HPDE6-E6E7 (cell line): ENCODE results near the gene C11orf54.
A peak's percentile ranks its signal among the peaks of the same experiment; 100 is the strongest.
"Not testable (repeated sequence)": the region's sequence is repeated elsewhere in the genome, so short reads cannot be mapped to it uniquely, and the experiment has no call there.

Source experiments
- DNase-seq: peaks from one replicate; pipeline ENCODE4 v3.0.0; 2011; ENCODE audit warnings: missing footprints; ENCODE audit errors: extremely low spot score

Gene C11orf54

GRCh38 chr11:93766504-93766903, 25.0 kb downstream of the C11orf54 start:
- no peak for DNase-seq

DNA sequence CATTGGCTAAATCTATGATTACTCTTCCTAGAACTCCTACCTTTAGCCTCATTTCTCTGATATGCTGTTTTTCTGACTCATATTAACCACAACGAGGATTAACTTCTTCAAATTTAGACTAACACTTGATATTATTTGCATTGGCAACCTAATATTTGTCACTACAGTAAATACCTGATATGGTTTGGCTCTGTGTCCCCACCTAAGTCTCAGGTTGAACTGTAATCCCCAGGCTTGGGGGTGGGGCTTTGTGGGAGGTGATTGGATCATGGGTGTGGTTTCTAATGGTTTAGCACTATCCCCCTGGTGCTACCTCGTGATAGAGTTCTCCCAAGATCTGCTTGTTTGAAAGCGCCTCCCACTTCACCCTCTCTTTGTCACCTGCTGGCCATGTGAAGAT, 25.5 kb downstream of the C11orf54 start:
- no peak for DNase-seq

DNA sequence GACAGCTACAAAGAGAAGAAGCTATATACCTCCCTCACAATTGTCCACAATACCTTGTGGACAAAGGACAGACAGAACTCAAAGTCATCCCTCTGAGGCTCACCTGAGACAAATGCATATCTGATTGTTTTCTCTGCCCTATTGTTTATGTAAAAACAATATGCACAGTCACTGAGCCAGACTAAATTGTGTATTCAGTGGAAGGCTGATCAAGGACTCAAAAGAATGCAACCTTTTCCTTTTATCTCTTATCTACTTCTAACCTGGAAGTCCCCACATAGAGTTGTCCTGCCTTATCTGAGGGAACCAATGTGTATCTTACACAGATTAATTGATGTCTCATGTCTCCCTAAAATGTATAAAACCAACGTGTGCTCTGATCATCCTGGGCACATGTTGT, 28.7 kb downstream of the C11orf54 start:
- no peak for DNase-seq

DNA sequence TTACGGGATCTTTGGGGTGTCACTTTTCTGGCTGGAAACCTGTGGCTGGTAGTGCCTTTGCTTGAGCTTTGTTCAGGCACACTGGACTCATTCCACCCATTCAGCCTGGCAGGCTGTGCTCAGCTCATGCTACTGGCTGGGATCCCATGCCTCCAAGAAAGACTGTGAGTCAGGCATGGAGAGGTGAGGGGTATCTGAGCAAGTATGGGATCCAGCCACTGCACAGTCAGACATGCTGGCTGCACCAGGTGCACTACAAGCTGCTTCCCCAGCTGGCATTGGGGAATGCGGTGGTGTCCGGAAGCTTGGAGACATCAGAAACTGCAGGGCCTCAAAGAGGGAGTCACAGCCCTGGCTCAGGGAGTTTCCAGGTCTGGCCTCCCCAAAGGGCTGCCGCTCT, 30.7 kb downstream of the C11orf54 start:
- DNase-seq = no peak

DNA sequence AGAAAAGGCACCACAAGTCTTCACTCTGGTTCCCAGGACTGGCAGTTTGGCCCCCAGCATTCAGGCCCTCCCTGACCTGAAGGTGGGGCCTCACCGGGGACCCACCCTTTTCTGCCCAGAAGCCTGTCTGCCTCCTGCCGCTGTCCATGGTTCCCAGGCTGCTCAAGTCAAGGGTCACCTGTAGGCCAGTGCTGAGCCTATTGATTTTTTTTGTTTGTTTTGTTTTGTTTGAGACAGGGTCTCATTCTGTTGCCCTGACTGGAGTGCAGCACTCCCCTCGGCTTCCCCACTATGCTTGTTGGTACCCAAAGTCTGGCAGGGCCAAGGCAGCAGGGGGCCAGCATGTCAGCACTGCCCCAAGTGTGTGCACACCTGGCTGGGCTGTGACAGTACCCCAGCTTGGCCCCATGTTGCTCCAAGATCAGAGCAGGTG, 31.6 kb downstream of the C11orf54 start:
- no peak for DNase-seq

GRCh38 chr11:93773601-93774200, 32.2 kb downstream of the C11orf54 start:
- no peak for DNase-seq

GRCh38 chr11:93774560-93774959, 33.1 kb downstream of the C11orf54 start:
- not testable (repeated sequence) for DNase-seq

- DNase-seq = no peak
Observed at GRCh38 chr11:93775289-93775688, 33.8 kb downstream of the C11orf54 start.

DNA sequence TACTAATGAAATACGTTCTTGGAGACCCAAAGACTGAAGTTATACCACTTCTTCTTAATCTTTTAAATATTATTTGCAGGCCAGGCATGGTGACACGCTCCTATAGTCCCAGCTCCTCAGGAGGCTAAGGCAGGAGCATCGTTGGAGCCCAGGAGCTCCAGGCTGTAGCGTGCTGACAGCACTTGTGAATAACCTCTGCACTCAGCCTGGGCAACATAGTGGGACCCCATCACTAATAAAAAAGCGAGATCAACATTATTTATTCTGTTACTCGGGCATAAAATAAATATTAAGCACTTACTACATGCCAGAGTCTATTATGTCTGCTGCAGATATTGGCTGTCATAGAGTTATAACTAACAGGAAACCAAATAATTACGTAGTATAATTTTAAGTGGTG, 41.9 kb downstream of the C11orf54 start:
- DNase-seq = no peak

DNA sequence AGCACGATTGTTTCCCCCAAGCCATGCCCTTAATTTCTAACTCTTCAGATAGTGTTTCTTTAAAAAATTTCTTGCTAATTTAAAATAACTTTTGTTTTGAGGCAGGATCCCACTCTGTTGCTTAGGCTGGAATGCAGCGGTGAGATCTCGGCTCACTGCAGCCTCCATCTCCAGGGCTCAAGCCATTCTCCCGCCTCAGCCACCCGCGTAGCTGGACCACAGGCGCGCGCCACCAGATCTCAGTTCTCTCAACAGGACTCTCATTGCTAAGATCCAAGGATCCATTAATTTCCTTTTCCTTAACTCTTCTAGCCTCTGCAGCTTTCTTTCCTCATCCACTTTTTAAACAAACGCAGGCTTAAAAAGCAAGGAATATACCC, 42.3 kb downstream of the C11orf54 start:
- DNase-seq = no peak

DNA sequence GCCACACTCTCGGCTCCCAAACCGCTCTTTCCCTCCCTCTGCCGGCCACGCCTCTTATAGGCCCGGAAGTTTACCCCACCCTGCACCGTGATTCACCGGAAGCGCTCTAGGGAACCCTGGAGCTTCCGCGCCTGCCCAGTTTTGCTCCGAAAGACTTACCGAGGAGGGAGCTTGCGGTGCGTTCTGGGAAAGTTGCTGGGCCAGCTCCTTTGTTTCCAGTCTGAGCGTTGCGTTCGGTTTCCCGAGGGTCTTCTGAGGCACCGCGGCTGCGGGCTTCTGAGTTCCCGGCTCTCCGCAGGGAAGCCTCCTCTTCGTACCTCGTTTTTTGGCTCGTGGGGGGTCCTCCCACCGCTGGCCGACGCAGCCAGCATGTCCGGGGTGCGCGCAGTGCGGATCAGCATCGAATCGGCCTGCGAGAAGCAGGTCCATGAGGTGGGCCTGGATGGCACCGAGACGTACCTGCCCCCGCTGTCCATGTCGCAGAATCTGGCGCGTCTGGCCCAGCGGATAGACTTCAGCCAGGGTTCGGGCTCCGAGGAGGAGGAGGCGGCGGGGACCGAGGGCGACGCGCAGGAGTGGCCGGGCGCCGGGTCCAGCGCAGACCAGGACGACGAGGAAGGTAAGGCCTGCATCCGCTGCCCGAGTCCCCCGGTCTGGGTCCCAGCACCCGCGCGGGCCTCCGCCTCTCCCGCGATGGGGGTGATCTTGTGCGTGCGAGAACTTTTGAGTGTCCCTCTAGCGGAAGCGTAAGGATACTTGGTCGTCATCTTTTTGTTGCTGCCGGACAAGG, 42.9 kb downstream of the C11orf54 start, which contains the start of gene MED17:
Gene MED17 (plus strand): TSS at position 138 of the 790 bp plus-strand sequence. CDS start 232 bp downstream, at position 370.
- peak; percentile 96 for DNase-seq

DNA sequence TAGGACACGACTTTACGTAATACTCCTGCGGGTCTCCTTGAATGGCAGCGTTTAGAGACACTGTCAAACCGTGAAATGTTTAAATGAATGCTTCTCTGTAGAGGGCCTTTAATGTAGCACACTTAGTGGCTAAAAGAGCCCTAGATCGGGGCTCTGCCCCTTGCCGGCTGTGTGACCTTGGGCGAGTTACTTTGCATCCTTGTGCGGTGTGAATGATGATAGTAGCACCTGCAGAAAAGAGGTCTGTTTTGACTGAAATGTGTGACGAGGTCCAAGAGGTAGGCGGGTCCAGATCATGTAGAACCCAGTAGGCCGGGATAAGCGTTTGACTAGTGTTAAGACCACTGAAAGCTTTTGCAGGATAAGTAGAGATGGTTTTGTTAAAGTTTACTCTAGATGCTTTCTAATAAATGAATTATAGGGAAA, 43.5 kb downstream of the C11orf54 start:
- no peak for DNase-seq

DNA sequence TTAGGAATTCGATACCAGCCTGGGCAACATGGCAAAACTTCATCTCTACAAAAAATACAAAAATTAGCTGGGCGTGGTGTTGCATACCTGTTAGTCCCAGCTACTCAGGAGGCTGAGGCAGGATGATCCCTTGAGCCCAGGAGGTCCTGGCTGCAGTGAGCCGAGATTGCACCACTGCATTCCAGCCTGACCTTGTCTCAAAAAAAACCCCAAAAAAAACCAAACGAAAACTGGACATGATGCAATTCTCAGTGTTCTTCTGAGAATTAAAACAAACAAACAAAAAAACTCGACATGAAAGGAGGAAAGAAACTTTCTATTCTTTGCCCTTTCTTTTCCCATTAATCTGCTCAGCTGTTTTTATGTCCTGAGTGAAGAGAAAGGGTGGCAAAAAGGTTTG, 50.0 kb downstream of the C11orf54 start:
- no peak for DNase-seq

GRCh38 chr11:93796441-93797231, 55.2 kb downstream of the C11orf54 start:
- DNase-seq = no peak

- no peak for DNase-seq
Observed at GRCh38 chr11:93801366-93801765, 59.9 kb downstream of the C11orf54 start.

DNA sequence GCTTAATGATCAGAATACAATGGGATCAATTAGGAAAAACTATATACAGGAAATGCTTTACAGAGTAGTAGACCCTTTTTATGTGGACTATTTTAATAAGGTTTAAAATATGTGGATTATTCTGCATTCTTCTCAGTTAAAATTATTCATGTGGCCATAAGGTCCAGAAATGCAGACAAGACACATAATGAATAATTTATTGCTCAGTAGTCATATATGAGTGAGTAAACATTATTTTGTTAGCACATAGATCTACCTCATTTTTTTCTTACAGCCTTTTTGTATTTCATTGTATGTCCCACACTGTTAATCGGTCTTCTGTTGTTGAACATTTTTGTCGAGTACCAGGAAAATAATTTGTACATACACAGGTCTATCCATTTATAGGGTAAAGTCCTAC, 63.4 kb downstream of the C11orf54 start:
- no peak for DNase-seq

DNA sequence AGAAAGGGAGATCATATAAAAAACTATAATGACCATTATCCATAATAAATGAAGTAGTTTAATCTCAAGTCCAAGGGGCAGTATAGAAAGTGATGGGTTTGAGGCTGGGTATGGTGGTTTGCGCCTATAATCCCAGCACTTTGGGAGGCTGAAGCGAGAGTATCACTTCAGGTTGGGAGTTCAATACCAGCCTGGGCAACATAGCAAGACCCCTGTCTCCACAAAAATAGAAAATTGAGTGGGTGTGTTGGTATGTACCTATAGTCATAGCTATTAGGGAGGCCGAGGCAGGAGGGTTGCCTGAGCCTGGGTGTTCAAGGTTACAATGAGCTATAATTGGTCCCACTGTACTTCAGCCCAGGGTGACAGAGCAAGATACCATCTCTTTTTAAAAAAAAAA, 66.5 kb downstream of the C11orf54 start:
- DNase-seq = no peak

GRCh38 chr11:93813974-93814373, 72.5 kb downstream of the C11orf54 start:
- no peak for DNase-seq
